WTC11 (cell line): Measurements from ENCODE around the gene ZNF283. TPM values are rescaled to one million over a fixed set of nuclear protein-coding genes. Genes with fewer than 3 reads are reported as not detected.

ENCODE experiments used
- ATAC-seq: fragments of 200-7000 bp; cut with Tn5 transposase; 2 replicates; pipeline ENCODE4 v1.10.0; 2021; ENCODE audit warnings: mild to moderate bottlenecking, moderate library complexity
- CTCF ChIA-PET: fragments of 300-600 bp; sonication (Branson Sonifier 250); formaldehyde crosslinking; loops from one replicate; lab custom pipeline; 2021; ENCODE audit warnings: antibody characterized with exemption; lab: Charles Lee
- POLR2A ChIA-PET: fragments of 350-600 bp; sonication (Branson Sonifier 250); formaldehyde crosslinking; loops from one replicate; lab custom pipeline; 2021; ENCODE audit warnings: antibody characterized with exemption; lab: Charles Lee
- DNase-seq: peaks from one replicate; pipeline ENCODE4 v3.0.0; 2021; ENCODE audit warnings: low spot score
- H3K27ac Mint-ChIP-seq: 2 replicates; pipeline ENCODE4 v1.8.0; 2021; ENCODE audit warnings: mixed read lengths
- H3K27me3 Mint-ChIP-seq: 2 replicates; pipeline ENCODE4 v1.8.0; 2021; ENCODE audit warnings: low read depth, mild to moderate bottlenecking, moderate library complexity, mixed read lengths
- H3K36me3 Mint-ChIP-seq: 2 replicates; pipeline ENCODE4 v1.8.0; 2021; ENCODE audit warnings: mixed read lengths
- H3K4me1 Mint-ChIP-seq: 2 replicates; pipeline ENCODE4 v1.8.0; 2022; ENCODE audit warnings: mixed read lengths
- H3K4me3 Mint-ChIP-seq: 2 replicates; pipeline ENCODE4 v1.8.0; 2021; ENCODE audit warnings: mild to moderate bottlenecking, moderate library complexity, mixed read lengths
- H3K9me3 Mint-ChIP-seq: 2 replicates; pipeline ENCODE4 v1.8.0; 2021; ENCODE audit warnings: mixed read lengths
- ATF1 ChIP-seq: sonication (generic); formaldehyde crosslinking; IDR thresholded peaks from 2 replicates; pipeline ENCODE4 v1.8.1; 2023; ENCODE audit warnings: mild to moderate bottlenecking, moderate library complexity, missing genetic modification reagents
- ESRRA ChIP-seq: sonication (generic); formaldehyde crosslinking; IDR thresholded peaks from 2 replicates; pipeline ENCODE4 v1.8.1; 2022; ENCODE audit warnings: mild to moderate bottlenecking, missing genetic modification reagents, borderline replicate concordance
- IRF2 ChIP-seq: sonication (generic); formaldehyde crosslinking; IDR thresholded peaks from 2 replicates; pipeline ENCODE4 v1.8.0; 2022; ENCODE audit warnings: low read depth, missing genetic modification reagents, borderline replicate concordance
- JUN ChIP-seq: sonication (generic); formaldehyde crosslinking; IDR thresholded peaks from 2 replicates; pipeline ENCODE4 v1.8.0; 2023; ENCODE audit warnings: mild to moderate bottlenecking, missing genetic modification reagents
- MXD4 ChIP-seq: fragments of 250-450 bp; sonication (Bioruptor Pico); IDR thresholded peaks from 2 replicates; pipeline ENCODE4 v1.8.0; 2021; ENCODE audit warnings: mild to moderate bottlenecking, moderate library complexity, borderline replicate concordance
- NFYB ChIP-seq: sonication (generic); formaldehyde crosslinking; conservative IDR thresholded peaks from 2 replicates; pipeline ENCODE4 v1.8.0; 2022; ENCODE audit warnings: low read depth, missing genetic modification reagents
- NR2C2 ChIP-seq: sonication (generic); formaldehyde crosslinking; IDR thresholded peaks from 2 replicates; pipeline ENCODE4 v1.8.0; 2022; ENCODE audit warnings: mild to moderate bottlenecking, missing genetic modification reagents
- TCF7 ChIP-seq: sonication (generic); formaldehyde crosslinking; IDR thresholded peaks from 2 replicates; pipeline ENCODE4 v1.8.0; 2022; ENCODE audit warnings: mild to moderate bottlenecking, low read depth, missing genetic modification reagents, moderate library complexity
- ZNF263 ChIP-seq: sonication (generic); formaldehyde crosslinking; IDR thresholded peaks from 2 replicates; pipeline ENCODE4 v1.8.1; 2022; ENCODE audit warnings: low read depth, mild to moderate bottlenecking, moderate library complexity, missing genetic modification reagents
- total RNA-seq: library from RNA; stranded (reverse); gene quantifications from 3 replicates; pipeline ENCODE4 v1.2.3, GENCODE V29; 2021
- TF ChIP-seq, protein P1 (sequence below): fragments of 250-450 bp; sonication (Bioruptor Pico); IDR thresholded peaks from 2 replicates; pipeline ENCODE4 v1.9.0; 2021; ENCODE audit warnings: mild to moderate bottlenecking
- TF ChIP-seq, protein P2 (sequence below): fragments of 250-450 bp; sonication (Bioruptor Pico); IDR thresholded peaks from 2 replicates; pipeline ENCODE4 v2.1.2; 2022; ENCODE audit warnings: mild to moderate bottlenecking, moderate library complexity
- TF ChIP-seq, protein P3 (sequence below): sonication (generic); formaldehyde crosslinking; IDR thresholded peaks from 2 replicates; pipeline ENCODE4 v1.8.0; 2022; ENCODE audit warnings: mild to moderate bottlenecking, missing genetic modification reagents
- TF ChIP-seq, protein P4 (sequence below): fragments of 200-600 bp; IDR thresholded peaks from 2 replicates; pipeline ENCODE4 v1.8.0; 2022; ENCODE audit warnings: antibody characterized with exemption
- TF ChIP-seq, protein P5 (sequence below): sonication (generic); formaldehyde crosslinking; IDR thresholded peaks from 2 replicates; pipeline ENCODE4 v1.8.1; 2023; ENCODE audit warnings: mild to moderate bottlenecking, moderate library complexity, missing genetic modification reagents
- TF ChIP-seq, protein P6 (sequence below): sonication (generic); formaldehyde crosslinking; IDR thresholded peaks from 2 replicates; pipeline ENCODE4 v1.8.0; 2023; ENCODE audit warnings: mild to moderate bottlenecking, missing genetic modification reagents
- TF ChIP-seq, protein P7 (sequence below): fragments of 250-450 bp; sonication (Bioruptor Pico); IDR thresholded peaks from 2 replicates; pipeline ENCODE4 v1.8.0; 2021; ENCODE audit warnings: mild to moderate bottlenecking

Gene ZNF283
- total RNA-seq, 1 experiment from 2014 or later = 7.1 TPM

DNA sequence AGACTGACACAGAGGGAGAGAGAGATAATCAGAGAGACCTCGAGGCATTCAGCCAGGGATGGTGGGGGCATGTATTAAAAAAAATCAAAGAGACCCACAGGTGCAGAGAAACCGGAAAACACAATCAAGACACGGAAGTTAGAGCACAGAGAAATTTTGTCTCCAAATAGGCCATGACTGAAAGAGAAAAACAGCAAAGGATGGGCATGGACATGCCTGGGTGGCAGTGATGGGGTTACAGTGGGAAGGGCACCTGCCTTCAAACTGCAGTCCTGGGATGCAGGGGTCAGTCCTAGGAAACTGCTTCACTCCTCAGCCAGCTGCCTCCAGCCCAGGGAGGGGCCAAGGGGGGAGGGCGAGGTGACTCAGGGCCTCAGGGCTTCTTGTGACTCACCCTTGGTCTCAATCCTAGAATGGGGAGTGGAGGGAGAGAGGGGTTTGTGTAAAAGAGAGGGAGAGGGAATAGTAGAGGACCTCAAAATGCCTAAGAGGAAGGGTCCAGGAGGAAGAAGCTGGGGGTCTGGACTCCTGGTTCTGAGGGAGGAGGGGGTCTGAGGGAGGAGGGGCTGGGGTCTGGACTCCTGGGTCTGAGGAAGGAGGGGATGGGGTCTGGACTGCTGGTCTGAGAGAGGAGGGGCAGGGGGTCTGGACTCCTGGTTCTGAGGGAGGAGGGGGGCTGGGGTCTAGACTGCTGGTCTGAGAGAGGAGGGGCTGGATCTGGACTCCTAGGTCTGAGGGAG, 42.7 kb upstream of the ZNF283 start:
- peaks cover 12% of the 10 kb centered on the region for H3K4me1 Mint-ChIP-seq
- POLR2A ChIA-PET = no interaction called here
- no peak for ATAC-seq
- no peak for DNase-seq
- H3K27ac Mint-ChIP-seq = no peak overlapping the region
- H3K27me3 Mint-ChIP-seq = no peaks in the 10 kb centered on the region
- TF ChIP-seq IRF2 (CRISPR knock-in tag) = no peak
- TF ChIP-seq, protein P1, sequence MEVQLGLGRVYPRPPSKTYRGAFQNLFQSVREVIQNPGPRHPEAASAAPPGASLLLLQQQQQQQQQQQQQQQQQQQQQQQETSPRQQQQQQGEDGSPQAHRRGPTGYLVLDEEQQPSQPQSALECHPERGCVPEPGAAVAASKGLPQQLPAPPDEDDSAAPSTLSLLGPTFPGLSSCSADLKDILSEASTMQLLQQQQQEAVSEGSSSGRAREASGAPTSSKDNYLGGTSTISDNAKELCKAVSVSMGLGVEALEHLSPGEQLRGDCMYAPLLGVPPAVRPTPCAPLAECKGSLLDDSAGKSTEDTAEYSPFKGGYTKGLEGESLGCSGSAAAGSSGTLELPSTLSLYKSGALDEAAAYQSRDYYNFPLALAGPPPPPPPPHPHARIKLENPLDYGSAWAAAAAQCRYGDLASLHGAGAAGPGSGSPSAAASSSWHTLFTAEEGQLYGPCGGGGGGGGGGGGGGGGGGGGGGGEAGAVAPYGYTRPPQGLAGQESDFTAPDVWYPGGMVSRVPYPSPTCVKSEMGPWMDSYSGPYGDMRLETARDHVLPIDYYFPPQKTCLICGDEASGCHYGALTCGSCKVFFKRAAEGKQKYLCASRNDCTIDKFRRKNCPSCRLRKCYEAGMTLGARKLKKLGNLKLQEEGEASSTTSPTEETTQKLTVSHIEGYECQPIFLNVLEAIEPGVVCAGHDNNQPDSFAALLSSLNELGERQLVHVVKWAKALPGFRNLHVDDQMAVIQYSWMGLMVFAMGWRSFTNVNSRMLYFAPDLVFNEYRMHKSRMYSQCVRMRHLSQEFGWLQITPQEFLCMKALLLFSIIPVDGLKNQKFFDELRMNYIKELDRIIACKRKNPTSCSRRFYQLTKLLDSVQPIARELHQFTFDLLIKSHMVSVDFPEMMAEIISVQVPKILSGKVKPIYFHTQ (CRISPR knock-in tag) = no peak
- TF ChIP-seq, protein P2, sequence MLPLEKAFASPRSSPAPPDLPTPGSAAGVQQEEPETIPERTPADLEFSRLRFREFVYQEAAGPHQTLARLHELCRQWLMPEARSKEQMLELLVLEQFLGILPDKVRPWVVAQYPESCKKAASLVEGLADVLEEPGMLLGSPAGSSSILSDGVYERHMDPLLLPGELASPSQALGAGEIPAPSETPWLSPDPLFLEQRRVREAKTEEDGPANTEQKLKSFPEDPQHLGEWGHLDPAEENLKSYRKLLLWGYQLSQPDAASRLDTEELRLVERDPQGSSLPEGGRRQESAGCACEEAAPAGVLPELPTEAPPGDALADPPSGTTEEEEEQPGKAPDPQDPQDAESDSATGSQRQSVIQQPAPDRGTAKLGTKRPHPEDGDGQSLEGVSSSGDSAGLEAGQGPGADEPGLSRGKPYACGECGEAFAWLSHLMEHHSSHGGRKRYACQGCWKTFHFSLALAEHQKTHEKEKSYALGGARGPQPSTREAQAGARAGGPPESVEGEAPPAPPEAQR (CRISPR knock-in tag) = no peak
- TF ChIP-seq MXD4 = no peak
- TF ChIP-seq, protein P3, sequence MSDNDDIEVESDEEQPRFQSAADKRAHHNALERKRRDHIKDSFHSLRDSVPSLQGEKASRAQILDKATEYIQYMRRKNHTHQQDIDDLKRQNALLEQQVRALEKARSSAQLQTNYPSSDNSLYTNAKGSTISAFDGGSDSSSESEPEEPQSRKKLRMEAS (CRISPR knock-in tag) = no peak
- no peak for TF ChIP-seq NR2C2 (CRISPR knock-in tag)
- H3K9me3 Mint-ChIP-seq = no peaks in the 10 kb centered on the region
- H3K36me3 Mint-ChIP-seq = no peaks in the 10 kb centered on the region
- H3K4me3 Mint-ChIP-seq = no peak overlapping the region
- CTCF ChIA-PET = interaction anchor here (0.6 to 1.9 kb wide), 20 partner anchors 8 to 230 kb away, joined by 3 to 24 read pairs (median 5); partner anchors contain the start of gene SMG9

DNA sequence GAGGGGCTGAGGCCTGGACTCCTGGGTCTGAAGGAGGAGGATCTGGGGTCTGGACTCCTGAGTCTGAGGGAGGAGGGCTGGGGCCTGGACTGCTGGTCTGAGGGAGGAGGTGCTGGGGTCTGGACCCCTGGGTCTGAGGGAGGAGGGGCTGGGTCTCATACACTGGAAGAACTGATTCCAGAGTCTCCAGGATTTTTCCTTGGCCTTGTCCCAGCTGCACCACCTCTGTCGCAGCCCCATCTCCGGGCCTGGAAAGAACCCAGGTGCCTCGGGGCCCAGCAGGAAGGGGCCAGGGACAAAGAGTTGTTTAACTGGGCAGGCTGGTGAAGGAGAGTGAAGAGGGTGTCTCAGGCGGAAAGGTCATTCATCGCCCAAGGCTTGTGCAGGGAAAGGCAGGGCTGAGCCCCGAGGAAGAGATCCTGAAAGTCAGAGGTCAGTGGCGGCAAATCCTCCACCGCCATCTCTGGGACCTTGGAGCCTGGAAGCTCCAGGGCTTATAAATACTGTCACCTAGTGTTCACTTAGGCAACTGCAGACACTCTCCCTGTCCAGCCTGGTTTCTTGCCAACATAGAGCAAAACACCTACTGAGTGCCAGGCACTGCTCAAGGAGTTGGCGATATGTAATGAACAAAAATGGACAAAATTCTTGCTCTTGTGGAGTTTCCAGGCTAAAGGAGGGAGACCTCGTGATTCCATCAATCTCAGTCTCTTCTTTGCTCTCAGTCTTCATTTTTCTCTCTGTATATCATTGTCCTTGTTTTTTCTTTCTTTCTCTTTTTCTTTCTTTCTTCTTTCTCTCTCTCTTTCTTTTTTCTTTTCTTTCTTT, 41.9 kb upstream of the ZNF283 start:
- Mint-ChIP-seq H3K4me1 (peaks cover 5% of the 10 kb centered on the region; the same call in 1 of the 2 replicates), H3K4me3 (no peak overlapping the region), H3K36me3 (no peaks in the 10 kb centered on the region), H3K27ac (no peak overlapping the region), H3K9me3 (no peaks in the 10 kb centered on the region), H3K27me3 (no peaks in the 10 kb centered on the region)
- ChIA-PET POLR2A (interaction anchor here (0.6 kb wide), 1 partner anchor 11 kb away, joined by 3 read pairs; no protein-coding TSS in a partner anchor), CTCF (interaction anchor here (0.6 to 1.9 kb wide), 17 partner anchors 9 to 230 kb away, joined by 3 to 24 read pairs (median 5); partner anchors contain the start of gene SMG9)
- ATAC-seq = peak; percentile 91
- TF ChIP-seq, protein P4, sequence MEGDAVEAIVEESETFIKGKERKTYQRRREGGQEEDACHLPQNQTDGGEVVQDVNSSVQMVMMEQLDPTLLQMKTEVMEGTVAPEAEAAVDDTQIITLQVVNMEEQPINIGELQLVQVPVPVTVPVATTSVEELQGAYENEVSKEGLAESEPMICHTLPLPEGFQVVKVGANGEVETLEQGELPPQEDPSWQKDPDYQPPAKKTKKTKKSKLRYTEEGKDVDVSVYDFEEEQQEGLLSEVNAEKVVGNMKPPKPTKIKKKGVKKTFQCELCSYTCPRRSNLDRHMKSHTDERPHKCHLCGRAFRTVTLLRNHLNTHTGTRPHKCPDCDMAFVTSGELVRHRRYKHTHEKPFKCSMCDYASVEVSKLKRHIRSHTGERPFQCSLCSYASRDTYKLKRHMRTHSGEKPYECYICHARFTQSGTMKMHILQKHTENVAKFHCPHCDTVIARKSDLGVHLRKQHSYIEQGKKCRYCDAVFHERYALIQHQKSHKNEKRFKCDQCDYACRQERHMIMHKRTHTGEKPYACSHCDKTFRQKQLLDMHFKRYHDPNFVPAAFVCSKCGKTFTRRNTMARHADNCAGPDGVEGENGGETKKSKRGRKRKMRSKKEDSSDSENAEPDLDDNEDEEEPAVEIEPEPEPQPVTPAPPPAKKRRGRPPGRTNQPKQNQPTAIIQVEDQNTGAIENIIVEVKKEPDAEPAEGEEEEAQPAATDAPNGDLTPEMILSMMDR = peak; percentile 82
- no peak for TF ChIP-seq ESRRA (CRISPR knock-in tag)
- DNase-seq = peak; percentile 63

DNA sequence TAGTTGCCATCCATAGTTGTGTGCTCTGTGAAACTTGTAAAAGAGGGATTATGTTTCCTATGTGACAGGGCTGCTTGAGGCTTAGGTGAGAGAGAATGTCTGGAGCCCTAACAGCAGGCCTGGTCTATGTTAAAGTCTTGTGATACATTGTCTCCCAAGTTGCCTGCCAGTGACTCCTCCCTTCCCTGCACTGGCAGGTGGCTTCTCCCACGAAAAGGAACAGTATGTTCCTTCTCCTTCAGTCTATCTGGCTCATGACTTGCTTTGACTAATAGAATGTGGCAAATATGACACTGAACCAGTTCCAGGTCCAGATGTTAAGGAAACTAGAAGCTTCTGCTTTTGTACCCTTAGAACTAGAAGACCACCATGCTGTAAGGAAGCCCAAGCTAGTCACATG, 40.5 kb upstream of the ZNF283 start:
- ATAC-seq = no peak
- ChIA-PET POLR2A (no interaction called here), CTCF (interaction anchor here (1.0 to 1.4 kb wide), 3 partner anchors 12 to 41 kb away, joined by 3 to 6 read pairs (median 3); no protein-coding TSS in a partner anchor)
- DNase-seq = no peak
- no peaks in the 10 kb centered on the region for H3K27me3 Mint-ChIP-seq
- no peak overlapping the region for H3K4me3 Mint-ChIP-seq
- no peaks in the 10 kb centered on the region for H3K36me3 Mint-ChIP-seq
- H3K9me3 Mint-ChIP-seq = no peaks in the 10 kb centered on the region
- no peak overlapping the region for H3K27ac Mint-ChIP-seq
- H3K4me1 Mint-ChIP-seq = 0 out of 2 replicates have a peak, but pooled peaks cover 3% of the 10 kb centered on the region
- TF ChIP-seq ZNF263 (CRISPR knock-in tag) = no peak
- no peak for TF ChIP-seq JUN (CRISPR knock-in tag)
- TF ChIP-seq TCF7 = no peak
- TF ChIP-seq, protein P5, sequence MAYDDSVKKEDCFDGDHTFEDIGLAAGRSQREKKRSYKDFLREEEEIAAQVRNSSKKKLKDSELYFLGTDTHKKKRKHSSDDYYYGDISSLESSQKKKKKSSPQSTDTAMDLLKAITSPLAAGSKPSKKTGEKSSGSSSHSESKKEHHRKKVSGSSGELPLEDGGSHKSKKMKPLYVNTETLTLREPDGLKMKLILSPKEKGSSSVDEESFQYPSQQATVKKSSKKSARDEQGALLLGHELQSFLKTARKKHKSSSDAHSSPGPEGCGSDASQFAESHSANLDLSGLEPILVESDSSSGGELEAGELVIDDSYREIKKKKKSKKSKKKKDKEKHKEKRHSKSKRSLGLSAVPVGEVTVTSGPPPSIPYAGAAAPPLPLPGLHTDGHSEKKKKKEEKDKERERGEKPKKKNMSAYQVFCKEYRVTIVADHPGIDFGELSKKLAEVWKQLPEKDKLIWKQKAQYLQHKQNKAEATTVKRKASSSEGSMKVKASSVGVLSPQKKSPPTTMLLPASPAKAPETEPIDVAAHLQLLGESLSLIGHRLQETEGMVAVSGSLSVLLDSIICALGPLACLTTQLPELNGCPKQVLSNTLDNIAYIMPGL = no peak
- TF ChIP-seq NFYB (CRISPR knock-in tag) = no peak
- TF ChIP-seq, protein P6, sequence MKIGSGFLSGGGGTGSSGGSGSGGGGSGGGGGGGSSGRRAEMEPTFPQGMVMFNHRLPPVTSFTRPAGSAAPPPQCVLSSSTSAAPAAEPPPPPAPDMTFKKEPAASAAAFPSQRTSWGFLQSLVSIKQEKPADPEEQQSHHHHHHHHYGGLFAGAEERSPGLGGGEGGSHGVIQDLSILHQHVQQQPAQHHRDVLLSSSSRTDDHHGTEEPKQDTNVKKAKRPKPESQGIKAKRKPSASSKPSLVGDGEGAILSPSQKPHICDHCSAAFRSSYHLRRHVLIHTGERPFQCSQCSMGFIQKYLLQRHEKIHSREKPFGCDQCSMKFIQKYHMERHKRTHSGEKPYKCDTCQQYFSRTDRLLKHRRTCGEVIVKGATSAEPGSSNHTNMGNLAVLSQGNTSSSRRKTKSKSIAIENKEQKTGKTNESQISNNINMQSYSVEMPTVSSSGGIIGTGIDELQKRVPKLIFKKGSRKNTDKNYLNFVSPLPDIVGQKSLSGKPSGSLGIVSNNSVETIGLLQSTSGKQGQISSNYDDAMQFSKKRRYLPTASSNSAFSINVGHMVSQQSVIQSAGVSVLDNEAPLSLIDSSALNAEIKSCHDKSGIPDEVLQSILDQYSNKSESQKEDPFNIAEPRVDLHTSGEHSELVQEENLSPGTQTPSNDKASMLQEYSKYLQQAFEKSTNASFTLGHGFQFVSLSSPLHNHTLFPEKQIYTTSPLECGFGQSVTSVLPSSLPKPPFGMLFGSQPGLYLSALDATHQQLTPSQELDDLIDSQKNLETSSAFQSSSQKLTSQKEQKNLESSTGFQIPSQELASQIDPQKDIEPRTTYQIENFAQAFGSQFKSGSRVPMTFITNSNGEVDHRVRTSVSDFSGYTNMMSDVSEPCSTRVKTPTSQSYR (CRISPR knock-in tag) = no peak
- TF ChIP-seq, protein P7, sequence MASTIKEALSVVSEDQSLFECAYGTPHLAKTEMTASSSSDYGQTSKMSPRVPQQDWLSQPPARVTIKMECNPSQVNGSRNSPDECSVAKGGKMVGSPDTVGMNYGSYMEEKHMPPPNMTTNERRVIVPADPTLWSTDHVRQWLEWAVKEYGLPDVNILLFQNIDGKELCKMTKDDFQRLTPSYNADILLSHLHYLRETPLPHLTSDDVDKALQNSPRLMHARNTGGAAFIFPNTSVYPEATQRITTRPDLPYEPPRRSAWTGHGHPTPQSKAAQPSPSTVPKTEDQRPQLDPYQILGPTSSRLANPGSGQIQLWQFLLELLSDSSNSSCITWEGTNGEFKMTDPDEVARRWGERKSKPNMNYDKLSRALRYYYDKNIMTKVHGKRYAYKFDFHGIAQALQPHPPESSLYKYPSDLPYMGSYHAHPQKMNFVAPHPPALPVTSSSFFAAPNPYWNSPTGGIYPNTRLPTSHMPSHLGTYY (CRISPR knock-in tag) = no peak
- TF ChIP-seq ATF1 (CRISPR knock-in tag) = no peak
